Parathyroid adenoma (tissue), 2 donors: Measurements from ENCODE around the gene PHLDA1.

Experiments used
- H2AFZ ChIP-seq: fragments of 300-600 bp; sonication (generic); one replicate; pipeline ENCODE4 v1.7.0; 2017; ENCODE audit warnings: antibody characterized with exemption, mild to moderate bottlenecking
- H3K27ac ChIP-seq: fragments of 300-600 bp; sonication (generic); one replicate; pipeline ENCODE4 v1.7.0; 2017
- H3K27me3 ChIP-seq: fragments of 300-600 bp; sonication (generic); one replicate; pipeline ENCODE4 v1.7.0; 2017; ENCODE audit warnings: low read length; ENCODE audit not compliant: control insufficient read depth, insufficient read depth
- H3K36me3 ChIP-seq: fragments of 300-600 bp; sonication (generic); one replicate; pipeline ENCODE4 v1.7.0; 2017; ENCODE audit warnings: low read length; ENCODE audit not compliant: control insufficient read depth, insufficient read depth
- H3K4me1 ChIP-seq: fragments of 300-600 bp; sonication (generic); one replicate; pipeline ENCODE4 v1.7.0; 2017; ENCODE audit warnings: control low read depth
- H3K4me2 ChIP-seq: fragments of 300-600 bp; sonication (generic); one replicate; pipeline ENCODE4 v1.7.0; 2017; ENCODE audit warnings: low read length
- H3K4me3 ChIP-seq: fragments of 300-600 bp; sonication (generic); one replicate; pipeline ENCODE4 v1.7.0; 2017; ENCODE audit warnings: low read depth, low read length
- H3K79me2 ChIP-seq: fragments of 300-600 bp; sonication (generic); one replicate; pipeline ENCODE4 v1.7.0; 2017; ENCODE audit warnings: control low read depth
- H3K9ac ChIP-seq: fragments of 300-600 bp; sonication (generic); one replicate; pipeline ENCODE4 v1.7.0; 2017; ENCODE audit warnings: mild to moderate bottlenecking
- H3K9me3 ChIP-seq: fragments of 300-600 bp; sonication (generic); one replicate; pipeline ENCODE4 v1.7.0; 2017; ENCODE audit warnings: low read length; ENCODE audit not compliant: control insufficient read depth
- TF ChIP-seq, protein P1 (sequence below): fragments of 300-600 bp; sonication (generic); IDR thresholded peaks from one replicate; pipeline ENCODE4 v1.7.0; 2017; ENCODE audit warnings: antibody characterized with exemption, mild to moderate bottlenecking
- donor health status: primary hyperparathyroidism.

The PHLDA1 gene

DNA sequence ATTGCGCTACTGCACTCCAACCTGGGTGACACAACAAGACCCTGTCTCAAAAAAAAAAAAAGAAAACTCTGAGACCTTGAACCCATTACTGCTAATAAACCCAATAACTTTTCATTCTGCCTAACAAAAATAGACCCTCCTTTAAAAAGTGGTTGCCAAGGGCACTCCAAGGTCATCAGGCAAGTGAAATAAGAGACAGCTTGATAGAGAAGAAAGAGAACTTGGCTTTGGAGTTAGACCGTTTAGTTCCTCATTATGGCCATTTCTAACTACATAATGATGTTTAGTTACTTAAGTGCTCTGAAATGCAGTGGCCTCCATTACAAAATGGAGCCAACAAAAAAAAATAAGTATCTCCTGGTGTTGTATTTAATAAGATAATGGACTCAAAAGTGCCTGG lies 55.9 kb downstream of the PHLDA1 start:
- no peak overlapping the region for H3K9ac ChIP-seq
- no peaks in the 10 kb centered on the region for H3K4me1 ChIP-seq
- TF ChIP-seq, protein P1, sequence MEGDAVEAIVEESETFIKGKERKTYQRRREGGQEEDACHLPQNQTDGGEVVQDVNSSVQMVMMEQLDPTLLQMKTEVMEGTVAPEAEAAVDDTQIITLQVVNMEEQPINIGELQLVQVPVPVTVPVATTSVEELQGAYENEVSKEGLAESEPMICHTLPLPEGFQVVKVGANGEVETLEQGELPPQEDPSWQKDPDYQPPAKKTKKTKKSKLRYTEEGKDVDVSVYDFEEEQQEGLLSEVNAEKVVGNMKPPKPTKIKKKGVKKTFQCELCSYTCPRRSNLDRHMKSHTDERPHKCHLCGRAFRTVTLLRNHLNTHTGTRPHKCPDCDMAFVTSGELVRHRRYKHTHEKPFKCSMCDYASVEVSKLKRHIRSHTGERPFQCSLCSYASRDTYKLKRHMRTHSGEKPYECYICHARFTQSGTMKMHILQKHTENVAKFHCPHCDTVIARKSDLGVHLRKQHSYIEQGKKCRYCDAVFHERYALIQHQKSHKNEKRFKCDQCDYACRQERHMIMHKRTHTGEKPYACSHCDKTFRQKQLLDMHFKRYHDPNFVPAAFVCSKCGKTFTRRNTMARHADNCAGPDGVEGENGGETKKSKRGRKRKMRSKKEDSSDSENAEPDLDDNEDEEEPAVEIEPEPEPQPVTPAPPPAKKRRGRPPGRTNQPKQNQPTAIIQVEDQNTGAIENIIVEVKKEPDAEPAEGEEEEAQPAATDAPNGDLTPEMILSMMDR = no peak
- H3K79me2 ChIP-seq = no peaks in the 10 kb centered on the region
- H3K36me3 ChIP-seq = no peaks in the 10 kb centered on the region
- no peak overlapping the region for H2AFZ ChIP-seq
- no peak overlapping the region for H3K27ac ChIP-seq
- H3K4me3 ChIP-seq = no peak overlapping the region
- H3K27me3 ChIP-seq = no peaks in the 10 kb centered on the region
- H3K9me3 ChIP-seq = no peaks in the 10 kb centered on the region
- no peak overlapping the region for H3K4me2 ChIP-seq
